ENCODE results near the gene CSF1R.

DNA sequence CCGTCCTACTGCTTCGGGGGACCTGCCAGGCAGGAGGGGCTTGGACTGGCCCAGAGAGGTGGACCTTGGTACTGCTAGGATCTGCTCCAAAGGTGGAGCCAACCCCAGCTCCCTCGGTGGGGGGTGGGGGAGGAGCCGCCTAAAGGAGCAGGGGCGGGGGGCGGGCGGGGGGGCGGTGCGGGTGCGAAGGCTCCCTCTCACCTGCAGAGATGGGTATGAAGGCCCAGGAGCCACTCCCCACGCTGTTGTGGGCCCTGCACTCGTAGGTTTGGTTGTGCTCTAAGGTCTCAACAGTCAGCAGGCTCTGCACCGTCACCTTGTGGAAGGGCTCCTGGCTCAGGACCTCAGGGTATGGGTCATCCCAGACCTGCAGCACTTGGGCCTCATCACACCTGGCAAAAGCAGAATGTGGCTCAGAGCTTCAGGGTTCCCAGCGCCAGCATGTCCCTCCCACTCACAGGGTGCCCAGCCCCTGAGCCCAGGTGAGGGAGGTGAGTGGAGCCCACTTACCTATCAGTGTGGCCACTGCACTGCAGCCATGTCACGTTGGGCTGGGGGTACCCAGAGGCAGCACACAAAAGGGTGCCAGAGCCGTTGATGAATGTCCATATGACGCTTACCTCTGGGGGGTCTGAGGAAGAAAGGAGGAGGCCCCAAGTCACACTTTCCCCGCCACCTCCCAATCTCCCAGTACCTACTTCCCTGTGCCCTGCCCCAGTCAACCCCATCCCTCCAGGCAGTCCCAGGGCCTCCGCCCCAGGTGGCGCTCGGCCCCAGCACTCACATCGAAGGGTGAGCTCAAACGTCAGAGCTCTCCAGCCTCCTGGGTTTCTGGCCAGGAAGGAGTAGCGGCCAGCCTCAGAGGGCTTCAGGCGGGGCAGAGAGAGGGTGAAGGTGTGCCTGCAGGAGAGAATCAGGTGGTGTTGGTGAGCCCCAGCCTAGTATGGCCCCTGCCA lies 16.4 kb downstream of the CSF1R start:
- TF ChIP-seq POLR2A (IDR thresholded peaks at IDR 0.05) = no peak
- TF ChIP-seq, protein P1, sequence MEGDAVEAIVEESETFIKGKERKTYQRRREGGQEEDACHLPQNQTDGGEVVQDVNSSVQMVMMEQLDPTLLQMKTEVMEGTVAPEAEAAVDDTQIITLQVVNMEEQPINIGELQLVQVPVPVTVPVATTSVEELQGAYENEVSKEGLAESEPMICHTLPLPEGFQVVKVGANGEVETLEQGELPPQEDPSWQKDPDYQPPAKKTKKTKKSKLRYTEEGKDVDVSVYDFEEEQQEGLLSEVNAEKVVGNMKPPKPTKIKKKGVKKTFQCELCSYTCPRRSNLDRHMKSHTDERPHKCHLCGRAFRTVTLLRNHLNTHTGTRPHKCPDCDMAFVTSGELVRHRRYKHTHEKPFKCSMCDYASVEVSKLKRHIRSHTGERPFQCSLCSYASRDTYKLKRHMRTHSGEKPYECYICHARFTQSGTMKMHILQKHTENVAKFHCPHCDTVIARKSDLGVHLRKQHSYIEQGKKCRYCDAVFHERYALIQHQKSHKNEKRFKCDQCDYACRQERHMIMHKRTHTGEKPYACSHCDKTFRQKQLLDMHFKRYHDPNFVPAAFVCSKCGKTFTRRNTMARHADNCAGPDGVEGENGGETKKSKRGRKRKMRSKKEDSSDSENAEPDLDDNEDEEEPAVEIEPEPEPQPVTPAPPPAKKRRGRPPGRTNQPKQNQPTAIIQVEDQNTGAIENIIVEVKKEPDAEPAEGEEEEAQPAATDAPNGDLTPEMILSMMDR (IDR thresholded peaks at IDR 0.05 in 4 of 5, conservative IDR thresholded peaks at IDR 0.05 in 1 of 5) = no peak
